HL-60 (cell line): ENCODE results near the gene SNRNP70.

Experiments used
- CTCF ChIP-seq: IDR thresholded peaks from one replicate; pipeline ENCODE4 v1.5.1; 2011; ENCODE audit warnings: low read length, control low read depth, inconsistent platforms; ENCODE audit not compliant: insufficient read depth
- GABPA ChIP-seq: IDR thresholded peaks from 2 replicates; pipeline ENCODE4 v1.6.1; 2012; ENCODE audit warnings: low read depth
- POLR2AphosphoS5 ChIP-seq: IDR thresholded peaks from 2 replicates; pipeline ENCODE4 v1.6.1; 2012; ENCODE audit warnings: low read depth

GRCh38 chr19:49056101-49056901 lies 28.9 kb upstream of the SNRNP70 start:
- TF ChIP-seq POLR2AphosphoS5 = no peak
- no peak for TF ChIP-seq CTCF
- TF ChIP-seq GABPA = no peak
